D721Med (cell line): ENCODE data around the gene NKD1.

ENCODE experiments used
- DNase-seq: peaks from one replicate; pipeline ENCODE4 v3.0.0; 2011; ENCODE audit warnings: low spot score; ENCODE audit not compliant: insufficient read length
- FAIRE-seq: peaks from 2 replicates; lab custom pipeline; 2011; peaks lifted over from hg19 to GRCh38; lab: Jason Lieb, UNC
- TF ChIP-seq, protein P1 (sequence below): IDR thresholded peaks from 2 replicates; pipeline ENCODE4 v1.5.1; 2012; ENCODE audit warnings: mild to moderate bottlenecking, control low read depth; ENCODE audit not compliant: insufficient read depth; ENCODE audit errors: missing control alignments

Gene NKD1

DNA sequence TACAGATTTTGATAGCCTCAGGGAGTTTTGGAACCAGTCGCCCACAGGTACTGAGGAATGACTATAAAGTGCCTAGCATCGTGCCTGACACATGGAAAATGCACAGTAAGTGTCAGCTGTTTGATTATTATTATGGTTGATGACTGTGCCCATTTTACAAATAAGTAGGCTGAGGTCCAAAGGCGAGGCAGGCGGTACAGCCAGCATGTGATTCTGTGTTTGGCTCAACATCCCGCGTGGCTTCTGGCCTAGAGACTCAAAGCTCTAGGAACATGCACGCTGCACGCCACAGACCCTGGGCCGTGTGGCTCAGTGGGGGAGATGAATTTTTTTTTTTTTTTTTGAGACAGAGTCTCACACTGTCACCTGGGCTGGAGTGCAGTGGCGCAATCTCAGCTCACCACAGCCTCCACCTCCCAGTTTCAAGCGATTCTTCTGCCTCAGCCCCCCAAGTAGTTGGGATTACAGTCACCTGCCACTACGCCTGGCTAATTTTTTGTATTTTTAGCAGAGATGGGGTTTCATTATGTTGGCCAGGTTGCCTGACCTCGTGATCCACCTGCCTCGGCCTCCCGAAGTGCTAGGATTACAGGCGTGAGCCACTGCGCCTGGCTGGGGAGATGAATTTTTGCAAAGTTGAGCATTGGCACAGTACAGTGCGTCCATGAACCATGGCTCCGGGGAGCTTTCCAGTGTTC lies 57.7 kb downstream of the NKD1 start:
- DNase-seq (no peak), FAIRE-seq (no peak)
- TF ChIP-seq, protein P1, sequence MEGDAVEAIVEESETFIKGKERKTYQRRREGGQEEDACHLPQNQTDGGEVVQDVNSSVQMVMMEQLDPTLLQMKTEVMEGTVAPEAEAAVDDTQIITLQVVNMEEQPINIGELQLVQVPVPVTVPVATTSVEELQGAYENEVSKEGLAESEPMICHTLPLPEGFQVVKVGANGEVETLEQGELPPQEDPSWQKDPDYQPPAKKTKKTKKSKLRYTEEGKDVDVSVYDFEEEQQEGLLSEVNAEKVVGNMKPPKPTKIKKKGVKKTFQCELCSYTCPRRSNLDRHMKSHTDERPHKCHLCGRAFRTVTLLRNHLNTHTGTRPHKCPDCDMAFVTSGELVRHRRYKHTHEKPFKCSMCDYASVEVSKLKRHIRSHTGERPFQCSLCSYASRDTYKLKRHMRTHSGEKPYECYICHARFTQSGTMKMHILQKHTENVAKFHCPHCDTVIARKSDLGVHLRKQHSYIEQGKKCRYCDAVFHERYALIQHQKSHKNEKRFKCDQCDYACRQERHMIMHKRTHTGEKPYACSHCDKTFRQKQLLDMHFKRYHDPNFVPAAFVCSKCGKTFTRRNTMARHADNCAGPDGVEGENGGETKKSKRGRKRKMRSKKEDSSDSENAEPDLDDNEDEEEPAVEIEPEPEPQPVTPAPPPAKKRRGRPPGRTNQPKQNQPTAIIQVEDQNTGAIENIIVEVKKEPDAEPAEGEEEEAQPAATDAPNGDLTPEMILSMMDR: no peak

DNA sequence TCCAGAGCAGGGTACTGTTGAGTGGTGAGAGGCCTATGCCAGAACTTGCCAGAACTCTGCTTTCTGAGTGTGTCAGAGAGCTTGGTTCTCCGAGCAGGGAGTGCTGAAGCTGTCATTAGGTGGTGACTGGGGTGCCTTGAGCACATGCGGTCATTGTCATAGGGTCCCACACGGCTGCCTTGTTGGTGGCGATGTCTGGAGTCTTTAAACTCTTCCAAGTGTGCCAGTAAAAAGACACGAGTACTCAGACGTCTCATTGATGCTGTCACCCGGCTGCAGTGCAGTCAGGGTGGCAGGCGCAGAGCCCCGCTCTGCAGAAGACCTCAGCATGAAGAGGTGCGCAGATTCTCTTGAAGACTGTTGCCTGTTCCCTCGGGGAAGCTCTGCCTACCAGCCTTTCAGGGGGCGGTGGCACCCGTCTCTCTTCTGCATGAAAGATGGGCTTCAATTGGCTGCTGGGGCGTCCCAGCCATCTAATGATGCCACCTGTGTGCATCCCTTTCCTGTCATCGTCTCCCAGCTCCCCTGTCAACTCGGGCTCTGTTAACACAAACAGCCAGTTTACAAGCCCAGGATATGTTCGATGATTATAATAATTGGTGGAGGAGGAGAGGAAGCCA lies 58.3 kb downstream of the NKD1 start:
- TF ChIP-seq, protein P1: no peak
- FAIRE-seq: no peak
- DNase-seq: no peak

DNA sequence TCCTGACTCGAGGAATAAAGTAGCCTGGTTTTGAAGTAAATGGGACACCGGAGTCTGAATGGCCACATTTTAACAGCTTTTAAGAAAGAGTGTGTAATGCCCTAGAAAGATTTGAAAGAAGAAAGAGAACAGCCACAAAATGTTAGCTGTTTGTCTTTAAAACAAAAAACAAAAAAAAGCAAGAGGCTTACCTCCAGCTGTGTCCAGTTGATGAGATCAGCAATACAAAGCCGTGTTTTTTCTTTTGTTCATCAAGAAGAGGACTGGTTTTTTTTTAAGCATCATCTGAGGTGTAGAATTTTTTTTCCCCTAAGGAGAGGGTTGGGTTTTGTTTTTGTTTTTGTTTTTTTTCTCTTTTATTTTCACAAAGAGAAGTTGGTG lies 58.8 kb downstream of the NKD1 start:
- DNase-seq (no peak), FAIRE-seq (no peak)
- TF ChIP-seq, protein P1: no peak

DNA sequence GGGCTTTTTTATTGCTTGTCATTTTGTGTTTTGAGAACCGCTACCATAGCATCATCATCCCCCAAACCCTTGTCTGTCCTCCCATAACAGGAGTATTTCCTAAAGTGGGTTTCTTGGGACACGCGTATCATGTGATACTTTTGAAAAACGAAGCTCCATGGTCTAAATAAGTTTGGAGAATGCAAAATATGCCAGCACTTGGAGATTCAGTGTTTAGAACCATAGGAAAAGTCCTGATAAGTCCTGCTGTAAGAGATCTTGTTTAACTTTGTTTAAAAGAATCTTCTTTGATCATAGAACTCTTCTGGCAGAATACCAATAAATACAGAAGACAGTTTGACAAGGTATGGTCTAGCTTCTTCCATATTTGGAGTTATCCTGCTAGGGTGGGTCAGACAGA lies 59.3 kb downstream of the NKD1 start:
- no peak for DNase-seq
- FAIRE-seq: no peak
- TF ChIP-seq, protein P1: no peak

DNA sequence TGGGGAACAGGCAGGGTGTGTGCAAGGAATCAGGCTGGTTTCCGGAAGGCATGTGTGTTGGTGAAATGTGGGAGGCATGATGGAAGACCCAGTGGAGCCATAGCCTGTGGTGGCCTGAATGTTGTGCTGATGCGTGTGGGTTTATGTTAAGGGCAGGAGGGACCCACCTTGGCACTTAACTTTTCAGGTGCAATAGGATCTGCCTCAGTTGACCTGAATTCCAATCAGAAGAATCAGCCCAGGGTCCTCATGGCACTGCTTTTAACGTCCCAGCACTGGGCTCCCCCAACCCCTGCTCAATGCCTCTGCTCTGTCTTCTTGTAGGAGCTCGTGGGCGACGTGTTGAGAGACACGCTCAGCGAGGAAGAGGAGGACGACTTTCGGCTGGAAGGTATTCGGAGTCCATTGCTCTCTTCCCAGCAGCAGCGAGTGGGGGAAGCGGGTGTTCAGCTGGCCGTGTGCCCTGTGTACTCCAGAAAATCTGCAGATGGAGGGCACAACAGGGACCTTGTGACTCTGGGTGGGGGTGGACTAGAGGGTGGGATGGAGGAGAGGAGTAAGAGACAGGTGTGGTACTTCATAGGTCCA lies 59.9 kb downstream of the NKD1 start:
- no peak for DNase-seq
- TF ChIP-seq, protein P1: no peak
- FAIRE-seq: no peak

DNA sequence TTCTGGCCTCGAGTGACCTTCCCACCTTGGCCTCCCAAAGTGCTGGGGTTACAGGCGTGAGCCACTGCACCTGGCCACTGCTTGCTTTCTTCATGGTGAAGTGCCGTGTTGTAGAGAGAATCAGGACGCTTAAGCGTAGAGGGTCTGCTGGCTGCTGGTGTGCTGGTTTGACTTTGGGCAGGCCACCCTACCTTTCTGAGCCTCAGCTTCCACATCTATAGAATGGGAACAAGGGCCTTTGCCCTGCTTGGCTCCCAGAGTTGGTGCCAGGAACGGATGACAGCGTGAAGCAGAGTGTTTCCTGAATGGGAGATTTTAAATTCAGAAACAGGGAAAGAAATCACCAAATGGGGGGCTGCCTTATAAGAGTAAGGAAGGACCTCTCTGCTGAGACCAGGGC lies 60.9 kb downstream of the NKD1 start:
- DNase-seq: no peak
- FAIRE-seq: no peak
- TF ChIP-seq, protein P1: no peak

DNA sequence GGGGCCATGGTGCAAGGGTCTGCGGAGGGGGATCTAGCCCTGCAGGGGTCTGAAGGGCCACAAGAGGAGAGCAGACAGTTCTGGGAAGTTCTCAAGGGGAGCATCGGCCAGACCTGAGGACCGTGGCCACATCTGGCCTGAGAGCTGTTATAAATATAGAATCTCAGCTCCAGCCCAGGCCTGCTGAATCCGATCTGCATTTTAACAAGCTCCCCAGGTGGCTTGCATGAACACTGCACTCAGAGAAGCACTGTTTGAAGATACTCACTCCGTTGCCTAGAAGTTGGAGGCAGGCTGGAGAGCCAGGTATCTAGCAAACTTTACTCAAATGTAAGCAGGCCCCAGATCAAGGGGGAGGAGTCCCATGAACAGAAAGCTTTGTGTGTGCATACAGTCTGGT lies 61.3 kb downstream of the NKD1 start:
- FAIRE-seq (no peak), DNase-seq (no peak)
- TF ChIP-seq, protein P1: no peak
